RCC 7860 (cell line): Measurements from ENCODE around the gene NCR3LG1.

Source experiments
- DNase-seq: peaks from one replicate; pipeline ENCODE4 v3.0.0-alpha.2; 2015; ENCODE audit warnings: low spot score
- FAIRE-seq: peaks from 2 replicates; lab custom pipeline; 2012; peaks lifted over from hg19 to GRCh38; lab: Jason Lieb, UNC

NCR3LG1 gene

GRCh38 chr11:17369684-17370243 is 18.2 kb downstream of the NCR3LG1 start:
- FAIRE-seq (no peak), DNase-seq (no peak)

GRCh38 chr11:17371614-17372013 is 20.0 kb downstream of the NCR3LG1 start:
- FAIRE-seq (no peak), DNase-seq (no peak)

- no peak for DNase-seq
- no peak for FAIRE-seq
Measured at GRCh38 chr11:17375547-17375946, 23.9 kb downstream of the NCR3LG1 start.

GRCh38 chr11:17376493-17376892 is 24.9 kb downstream of the NCR3LG1 start:
- DNase-seq (no peak), FAIRE-seq (no peak)

GRCh38 chr11:17378655-17379054 is 27.1 kb downstream of the NCR3LG1 start:
- FAIRE-seq: no peak
- no peak for DNase-seq

GRCh38 chr11:17379383-17380180 is 28.0 kb downstream of the NCR3LG1 start:
- DNase-seq: no peak
- no peak for FAIRE-seq

- no peak for DNase-seq
Measured at GRCh38 chr11:17381156-17381555, 29.6 kb downstream of the NCR3LG1 start.

GRCh38 chr11:17382046-17382728 is 30.6 kb downstream of the NCR3LG1 start:
- FAIRE-seq: no peak
- no peak for DNase-seq

More at GRCh38 chr11:17381156-17381555, 29.6 kb downstream of the NCR3LG1 start:
- FAIRE-seq: no peak

- DNase-seq: no peak
- no peak for FAIRE-seq
Measured at GRCh38 chr11:17383461-17383860, 31.9 kb downstream of the NCR3LG1 start.

GRCh38 chr11:17384002-17384511 is 32.5 kb downstream of the NCR3LG1 start:
- FAIRE-seq (no peak), DNase-seq (peak; percentile 49)

GRCh38 chr11:17385492-17385891 is 33.9 kb downstream of the NCR3LG1 start:
- DNase-seq (no peak), FAIRE-seq (no peak)

GRCh38 chr11:17385926-17386325 is 34.3 kb downstream of the NCR3LG1 start:
- no peak for DNase-seq
- no peak for FAIRE-seq

GRCh38 chr11:17386331-17387084 is 34.9 kb downstream of the NCR3LG1 start:
- DNase-seq (peak; percentile 6), FAIRE-seq (no peak)

GRCh38 chr11:17387254-17387653 is 35.7 kb downstream of the NCR3LG1 start:
- FAIRE-seq: no peak
- no peak for DNase-seq

- DNase-seq (no peak), FAIRE-seq (no peak)
Measured at GRCh38 chr11:17387811-17388210, 36.2 kb downstream of the NCR3LG1 start.

GRCh38 chr11:17388609-17389210 is 37.1 kb downstream of the NCR3LG1 start, which contains the start of gene KCNJ11:
KCNJ11 (minus strand) TSS chr11:17388659; CDS start chr11:17388091, 568 bp downstream.
- FAIRE-seq: no peak

GRCh38 chr11:17389211-17389956 is 37.8 kb downstream of the NCR3LG1 start:
- no peak for FAIRE-seq
- no peak for DNase-seq

More at GRCh38 chr11:17388609-17389210, 37.1 kb downstream of the NCR3LG1 start, which contains the start of gene KCNJ11:
- no peak for DNase-seq

GRCh38 chr11:17389957-17390649 is 38.5 kb downstream of the NCR3LG1 start:
- DNase-seq (no peak), FAIRE-seq (no peak)
